Endothelial cell of umbilical vein (primary cell): Measurements from ENCODE around the gene ZBTB20. TPM values are rescaled to one million over a fixed set of nuclear protein-coding genes. Genes with fewer than 3 reads are reported as not detected.

ENCODE experiments used
- BruUV-seq: library from RNA; stranded (reverse); fragments of 400-500 nt; replicated peaks from 2 replicates; lab custom pipeline; 2021; lab: Mats Ljungman, UMichigan
- CTCF ChIA-PET: fragments of 300-600, 350-600 bp; sonication (Branson Sonifier 250); formaldehyde crosslinking; loops from one replicate; lab custom pipeline; 2021; ENCODE audit warnings: antibody characterized with exemption, inconsistent platforms; lab: Charles Lee
- POLR2A ChIA-PET: fragments of 300-600, 350-600 bp; sonication (Branson Sonifier 250); formaldehyde crosslinking; loops from one replicate; lab custom pipeline; 2021; ENCODE audit warnings: antibody characterized with exemption, inconsistent platforms; lab: Charles Lee
- DNase-seq: peaks from one replicate; pipeline ENCODE4 v3.0.0-alpha.2; 2011; ENCODE audit warnings: low read depth, low spot score
- FAIRE-seq: peaks from 2 replicates; lab custom pipeline; 2011; peaks lifted over from hg19 to GRCh38; lab: Jason Lieb, UNC
- H2AFZ ChIP-seq: 2 replicates; pipeline ENCODE4 v1.6.0; 2012; ENCODE audit warnings: low read depth, low read length, control low read depth, inconsistent platforms
- H3K27ac ChIP-seq: 2 replicates; pipeline ENCODE4 v1.5.1; 2011; ENCODE audit warnings: low read depth, mild to moderate bottlenecking, control low read depth, low read length, moderate library complexity; ENCODE audit not compliant: insufficient read depth
- H3K27me3 ChIP-seq, 2 experiments: 2 replicates each; pipeline versions ENCODE4 v1.6.0 to v1.6.1; 2011; ENCODE audit warnings: low read length in 2 of 2, mixed read lengths in 1 of 2; ENCODE audit not compliant: control insufficient read depth in 2 of 2, insufficient read depth in 2 of 2
- H3K36me3 ChIP-seq, 2 experiments: 2 replicates in 1 of 2; 3 replicates in 1 of 2; pipeline ENCODE4 v1.5.1; 2011; ENCODE audit warnings: low read length in 2 of 2, mild to moderate bottlenecking in 1 of 2, moderate library complexity in 1 of 2; ENCODE audit not compliant: control insufficient read depth in 2 of 2, insufficient read depth in 2 of 2; ENCODE audit errors: extremely low read depth in 1 of 2
- H3K4me1 ChIP-seq: 3 replicates; pipeline ENCODE4 v1.5.1; 2011; ENCODE audit warnings: mild to moderate bottlenecking, low read length; ENCODE audit not compliant: control insufficient read depth, insufficient read depth; ENCODE audit errors: extremely low read depth
- H3K4me2 ChIP-seq: 2 replicates; pipeline ENCODE4 v1.6.1; 2011; ENCODE audit warnings: low read length, control low read depth, mixed read lengths; ENCODE audit not compliant: insufficient read depth
- H3K4me3 ChIP-seq, 3 experiments: fragments of 200-600 bp in 1 of 3; sonication (generic), shearing (Covaris generic) in 1 of 3; replicated peaks in 1 of 3; 2 replicates each; pipeline ENCODE4 v1.5.1; 2011 to 2016; ENCODE audit warnings: control low read depth in 3 of 3, low read length in 3 of 3, mild to moderate bottlenecking in 2 of 3, inconsistent platforms in 1 of 3, low read depth in 1 of 3, moderate library complexity in 1 of 3; ENCODE audit not compliant: insufficient read depth in 1 of 3
- H3K79me2 ChIP-seq: 2 replicates; pipeline ENCODE4 v1.6.0; 2012; ENCODE audit warnings: low read length, inconsistent platforms; ENCODE audit not compliant: control insufficient read depth, insufficient read depth
- H3K9ac ChIP-seq: replicated peaks from 2 replicates; pipeline ENCODE3; 2011; ENCODE audit warnings: low read length, control low read depth; ENCODE audit not compliant: insufficient read depth; ENCODE audit errors: extremely low read depth
- H3K9me1 ChIP-seq: replicated peaks from 3 replicates; pipeline ENCODE4 v1.6.0; 2011; ENCODE audit warnings: mild to moderate bottlenecking, low read length; ENCODE audit not compliant: control insufficient read depth, insufficient read depth; ENCODE audit errors: extremely low read depth
- H3K9me3 ChIP-seq: replicated peaks from 2 replicates; pipeline ENCODE4 v1.5.1; 2012; ENCODE audit warnings: low read length, inconsistent platforms; ENCODE audit not compliant: control insufficient read depth, insufficient read depth
- H4K20me1 ChIP-seq: replicated peaks from 2 replicates; pipeline ENCODE3; 2011; ENCODE audit warnings: mild to moderate bottlenecking, low read length; ENCODE audit not compliant: control insufficient read depth, insufficient read depth; ENCODE audit errors: extremely low read depth
- EZH2 ChIP-seq: IDR thresholded peaks from 2 replicates; pipeline ENCODE4 v1.6.1; 2012; ENCODE audit warnings: borderline replicate concordance, low read depth, mild to moderate bottlenecking, moderate library complexity, low read length, inconsistent platforms; ENCODE audit not compliant: severe bottlenecking
- FOS ChIP-seq: IDR thresholded peaks from 2 replicates; pipeline ENCODE4 v1.6.1; 2011; ENCODE audit warnings: mild to moderate bottlenecking, low read length, moderate library complexity, borderline replicate concordance; ENCODE audit not compliant: insufficient read depth
- GATA2 ChIP-seq: IDR thresholded peaks from 2 replicates; pipeline ENCODE4 v1.7.0; 2011; ENCODE audit warnings: low read depth, mild to moderate bottlenecking, moderate library complexity, mixed read lengths, low read length; ENCODE audit not compliant: insufficient read length, insufficient read depth
- JUN ChIP-seq: IDR thresholded peaks from 2 replicates; pipeline ENCODE4 v1.6.1; 2011; ENCODE audit warnings: borderline replicate concordance, low read depth; ENCODE audit not compliant: insufficient read length, insufficient read depth
- MYC ChIP-seq: IDR thresholded peaks from one replicate; pipeline ENCODE4 v1.6.1; 2011; ENCODE audit warnings: mild to moderate bottlenecking, low read depth, low read length
- POLR2A ChIP-seq: IDR thresholded peaks from 2 replicates; pipeline ENCODE4 v1.6.1; 2012; ENCODE audit warnings: low read depth, mild to moderate bottlenecking, control low read depth, low read length
- POLR2AphosphoS5 ChIP-seq: IDR thresholded peaks from 2 replicates; pipeline ENCODE4 v1.6.1; 2012; ENCODE audit warnings: low read depth, mild to moderate bottlenecking, control low read depth, low read length, moderate library complexity; ENCODE audit not compliant: insufficient read depth
- dilution Hi-C: fragments of 300-500 bp; cut with MboI; formaldehyde crosslinking; loops from one replicate; pipeline ENCODE4 v1.15.0; 2019; ENCODE audit warnings: low sequenced_read_pairs; ENCODE audit not compliant: extremely low pct_ligation_motif_present
- intact Hi-C: fragments of 100-400 bp; cut with micrococcal nuclease; formaldehyde crosslinking; loops from one replicate; pipeline ENCODE4 v1.10.0; 2022
- polyA plus RNA-seq, 4 experiments: library from polyadenylated mRNA; depleted of rRNA in 3 of 4; stranded (reverse) in 3 of 4; unstranded in 1 of 4; fragments of >200 nt; gene quantifications; 2 replicates each; pipeline versions ENCODE4 v1.2.1 to v1.2.3, GENCODE V29; 2011 to 2012; ENCODE audit warnings: missing spikeins in 1 of 4
- total RNA-seq: library from RNA; stranded (reverse); gene quantifications from 2 replicates; pipeline ENCODE4 v1.2.3, GENCODE V29; 2021
- TF ChIP-seq, protein P1 (sequence below): IDR thresholded peaks from 2 replicates; pipeline ENCODE4 v1.6.1; 2011; ENCODE audit not compliant: insufficient read depth, insufficient read length
- TF ChIP-seq, protein P2 (sequence below), 2 donors: IDR thresholded peaks; 1 replicate in 1 of 2; 2 replicates in 1 of 2; pipeline ENCODE4 v1.5.1; 2011; ENCODE audit warnings: low read length in 2 of 2, mild to moderate bottlenecking in 2 of 2, moderate library complexity in 2 of 2, control low read depth in 1 of 2, inconsistent platforms in 1 of 2, low read depth in 1 of 2; ENCODE audit not compliant: insufficient read depth in 1 of 2; ENCODE audit errors: extremely low read depth in 1 of 2

ZBTB20 gene
- total and polyA plus RNA-seq, 2 donors (not counting 3 experiments of a cell fraction or from before 2014, with no cell fraction given): 2.1 to 20.5 TPM

DNA sequence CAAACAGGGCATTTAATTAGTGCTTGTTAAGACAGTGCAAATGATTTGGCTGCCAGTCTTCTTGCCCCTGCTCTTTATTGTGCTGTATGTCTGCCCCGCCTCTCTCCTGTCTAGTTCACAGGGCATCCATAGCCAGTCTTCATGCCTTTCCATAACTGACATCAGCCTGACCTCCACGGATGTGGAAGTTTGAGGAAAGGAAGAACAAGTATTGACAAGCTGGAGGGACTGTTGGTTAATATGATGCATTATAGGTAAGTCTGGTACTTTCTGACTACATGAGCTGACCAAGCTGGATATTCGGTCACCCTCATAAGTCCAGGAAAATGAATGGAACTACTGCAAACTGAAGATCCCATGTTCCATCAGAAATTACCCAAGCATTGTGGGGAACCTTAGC is 527.3 kb downstream of the ZBTB20 start:
- FAIRE-seq: no peak
- H3K4me1 ChIP-seq: peaks cover 24% of the 10 kb centered on the region
- no peaks in the 10 kb centered on the region for H3K9me1 ChIP-seq
- no peak overlapping the region for H3K9ac ChIP-seq
- H3K36me3 ChIP-seq: no peaks in the 10 kb centered on the region
- no peaks in the 10 kb centered on the region for H3K27me3 ChIP-seq
- ChIA-PET CTCF (interaction anchor here (1.5 kb wide), 1 partner anchor 22 kb away, joined by 3 read pairs; no protein-coding TSS in a partner anchor), POLR2A (no interaction called here)
- no TSS peak for BruUV-seq
- H3K9me3 ChIP-seq: no peaks in the 10 kb centered on the region
- no peak overlapping the region for H2AFZ ChIP-seq
- H3K79me2 ChIP-seq: peaks cover 5% of the 10 kb centered on the region
- TF ChIP-seq FOS: no peak
- TF ChIP-seq, protein P1, sequence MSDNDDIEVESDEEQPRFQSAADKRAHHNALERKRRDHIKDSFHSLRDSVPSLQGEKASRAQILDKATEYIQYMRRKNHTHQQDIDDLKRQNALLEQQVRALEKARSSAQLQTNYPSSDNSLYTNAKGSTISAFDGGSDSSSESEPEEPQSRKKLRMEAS: no peak
- no peak for TF ChIP-seq JUN
- no peak for TF ChIP-seq POLR2A
- no peak for TF ChIP-seq POLR2AphosphoS5
- no peak for TF ChIP-seq MYC
- H3K4me2 ChIP-seq: no peak overlapping the region
- intact Hi-C loops (loop anchor here (5.0 to 10.0 kb wide), 3 partner anchors 52 to 1165 kb away; no protein-coding TSS in a partner anchor), dilution Hi-C loops (no loop called here)
- peaks cover 3% of the 10 kb centered on the region for H4K20me1 ChIP-seq
- H3K27ac ChIP-seq: no peak overlapping the region
- no peak overlapping the region for H3K4me3 ChIP-seq
- DNase-seq: no peak

DNA sequence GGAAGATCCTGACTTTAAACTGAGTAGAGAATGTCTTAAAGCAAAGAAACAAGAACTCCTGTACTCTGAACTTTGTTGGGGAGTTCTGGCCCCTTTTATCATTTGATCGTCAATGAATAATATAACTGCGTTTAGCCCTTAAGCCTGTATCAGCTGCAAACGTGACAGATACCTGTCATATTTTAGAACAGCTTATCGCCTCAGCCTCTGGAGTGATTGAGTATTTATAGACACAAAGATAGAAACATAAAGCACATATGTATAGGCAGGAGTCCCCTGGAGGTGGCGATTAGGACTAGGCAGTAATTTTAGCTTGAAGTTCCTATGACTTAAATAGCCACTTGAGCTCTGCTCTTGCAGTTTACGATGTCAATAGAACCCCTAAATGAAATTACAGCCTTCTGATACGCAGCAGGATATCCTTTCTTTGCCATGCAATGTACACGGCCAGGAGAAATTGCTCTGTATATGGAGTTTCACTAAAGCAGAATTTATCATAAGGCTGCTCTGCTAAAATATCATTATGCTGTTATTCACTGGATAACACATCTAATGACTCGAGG is 531.5 kb downstream of the ZBTB20 start:
- FAIRE-seq (no peak), DNase-seq (no peak)
- Histone ChIP-seq H4K20me1 (peaks cover 3% of the 10 kb centered on the region), H3K27me3 (no peaks in the 10 kb centered on the region), H3K36me3 (no peaks in the 10 kb centered on the region), H3K4me1 (no peaks in the 10 kb centered on the region), H3K4me2 (no peak overlapping the region), H3K9ac (no peak overlapping the region), H3K9me3 (no peaks in the 10 kb centered on the region), H3K27ac (no peak overlapping the region), H2AFZ (no peak overlapping the region), H3K4me3 (no peak overlapping the region), H3K9me1 (no peaks in the 10 kb centered on the region), H3K79me2 (peaks cover 7% of the 10 kb centered on the region)
- intact Hi-C loops (no loop called here), dilution Hi-C loops (no loop called here)
- CTCF ChIA-PET: no interaction called here
- no TSS peak for BruUV-seq
- TF ChIP-seq MYC: no peak
- no peak for TF ChIP-seq POLR2A
- TF ChIP-seq, protein P2, sequence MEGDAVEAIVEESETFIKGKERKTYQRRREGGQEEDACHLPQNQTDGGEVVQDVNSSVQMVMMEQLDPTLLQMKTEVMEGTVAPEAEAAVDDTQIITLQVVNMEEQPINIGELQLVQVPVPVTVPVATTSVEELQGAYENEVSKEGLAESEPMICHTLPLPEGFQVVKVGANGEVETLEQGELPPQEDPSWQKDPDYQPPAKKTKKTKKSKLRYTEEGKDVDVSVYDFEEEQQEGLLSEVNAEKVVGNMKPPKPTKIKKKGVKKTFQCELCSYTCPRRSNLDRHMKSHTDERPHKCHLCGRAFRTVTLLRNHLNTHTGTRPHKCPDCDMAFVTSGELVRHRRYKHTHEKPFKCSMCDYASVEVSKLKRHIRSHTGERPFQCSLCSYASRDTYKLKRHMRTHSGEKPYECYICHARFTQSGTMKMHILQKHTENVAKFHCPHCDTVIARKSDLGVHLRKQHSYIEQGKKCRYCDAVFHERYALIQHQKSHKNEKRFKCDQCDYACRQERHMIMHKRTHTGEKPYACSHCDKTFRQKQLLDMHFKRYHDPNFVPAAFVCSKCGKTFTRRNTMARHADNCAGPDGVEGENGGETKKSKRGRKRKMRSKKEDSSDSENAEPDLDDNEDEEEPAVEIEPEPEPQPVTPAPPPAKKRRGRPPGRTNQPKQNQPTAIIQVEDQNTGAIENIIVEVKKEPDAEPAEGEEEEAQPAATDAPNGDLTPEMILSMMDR (IDR thresholded peaks at IDR 0.05; ENCODE audit: extremely low read depth in 1 of 2, insufficient read depth in 1 of 2, low read depth in 1 of 2, low read length in 2 of 2): no peak
- TF ChIP-seq, protein P1: no peak
- TF ChIP-seq POLR2AphosphoS5: no peak
- no peak for TF ChIP-seq JUN
- no peak for TF ChIP-seq GATA2
- TF ChIP-seq EZH2: no peak
- TF ChIP-seq FOS: no peak
- POLR2A ChIA-PET: no interaction called here
